Upper lobe of left lung (tissue), 6 donors: ENCODE data around the gene PDE4D. TPM values are rescaled to one million over a fixed set of nuclear protein-coding genes. Genes with fewer than 3 reads are reported as not detected.

Experiments used
- ATAC-seq, 2 donors: fragments of 200-7000 bp; cut with Tn5 transposase; one replicate each; pipeline ENCODE4 v1.9.1; 2022; ENCODE audit warnings: mild to moderate bottlenecking in 2 of 2, moderate library complexity in 2 of 2; ENCODE audit not compliant: low FRiP score in 2 of 2
- DNase-seq, 2 donors: peaks; one replicate each; pipeline ENCODE4 v3.0.0-alpha.2; 2019 to 2020
- H3K27ac ChIP-seq, 4 donors: fragments of 200-600 bp; sonication (generic); one replicate each; pipeline ENCODE4 v1.5.1; 2016 to 2019
- H3K27me3 ChIP-seq, 4 donors: fragments of 200-600 bp; sonication (generic); one replicate each; pipeline ENCODE4 v1.5.1; 2017 to 2019
- H3K36me3 ChIP-seq, 4 donors: fragments of 200-600 bp; sonication (generic); one replicate each; pipeline ENCODE4 v1.5.1; 2016 to 2019
- H3K4me1 ChIP-seq, 4 donors: fragments of 200-600 bp; sonication (generic); one replicate each; pipeline ENCODE4 v1.5.1; 2018 to 2019
- H3K4me3 ChIP-seq, 4 donors: fragments of 200-600 bp; sonication (generic); one replicate each; pipeline ENCODE4 v1.5.1; 2017 to 2019; ENCODE audit warnings: mild to moderate bottlenecking in 2 of 4, moderate library complexity in 1 of 4
- H3K9me3 ChIP-seq, 4 donors: fragments of 200-600 bp; sonication (generic); one replicate each; pipeline ENCODE4 v1.5.1; 2018 to 2019
- EP300 ChIP-seq, 4 donors: sonication (generic); formaldehyde crosslinking; IDR thresholded peaks; one replicate each; pipeline ENCODE4 v1.5.1; 2017; ENCODE audit warnings: antibody characterized with exemption in 4 of 4, control low read depth in 2 of 4
- POLR2A ChIP-seq, 4 donors: fragments of 450-650 bp; IDR thresholded peaks; one replicate each; pipeline ENCODE4 v1.5.1; 2016 to 2017; ENCODE audit warnings: antibody characterized with exemption in 4 of 4, mild to moderate bottlenecking in 2 of 4
- POLR2AphosphoS5 ChIP-seq, 2 donors: sonication (generic); formaldehyde crosslinking; IDR thresholded peaks; one replicate each; pipeline ENCODE4 v1.5.1; 2017; ENCODE audit warnings: antibody characterized with exemption in 2 of 2
- WGBS, 2 donors: methylation state at CpG; one replicate each; pipeline ENCODE4 v1.1.5; 2017 to 2018; 5-methylcytosine and 5-hydroxymethylcytosine counted together
- total RNA-seq, 6 donors: library from RNA; depleted of rRNA in 4 of 6; stranded (reverse); fragments of >200 nt in 4 of 6; gene quantifications; one replicate each; pipeline versions ENCODE4 v1.1.0 to v1.2.1, GENCODE V29; 2016 to 2021
- TF ChIP-seq, protein P1 (sequence below), 6 experiments: fragments of 450-650 bp in 4 of 6; fragments of 200-600 bp in 2 of 6; sonication (generic) in 2 of 6; IDR thresholded peaks; one replicate each; pipeline ENCODE4 v1.5.1; 2016 to 2019; ENCODE audit warnings: antibody characterized with exemption in 6 of 6
- donor health status: DM: no; HTN: no; CAD: no; lungs with moderate emphysema.
- donor health status: DM: no; HTN: yes; CAD: no; lungs with severe emphysema.

The PDE4D gene
- total RNA-seq, 6 donors from 2014 or later: 50.4 to 188 (median 84.0) TPM

- Histone ChIP-seq H3K4me1 (no peaks in the 10 kb centered on the region), H3K27ac (no peak overlapping the region), H3K9me3 (no peaks in the 10 kb centered on the region), H3K36me3 (no peaks in the 10 kb centered on the region), H3K4me3 (no peak overlapping the region), H3K27me3 (no peaks in the 10 kb centered on the region)
- 90% methylated on average over 5 of the region's 5 CpGs for WGBS, 2 donors
- no peak for ATAC-seq
- TF ChIP-seq, protein P1, sequence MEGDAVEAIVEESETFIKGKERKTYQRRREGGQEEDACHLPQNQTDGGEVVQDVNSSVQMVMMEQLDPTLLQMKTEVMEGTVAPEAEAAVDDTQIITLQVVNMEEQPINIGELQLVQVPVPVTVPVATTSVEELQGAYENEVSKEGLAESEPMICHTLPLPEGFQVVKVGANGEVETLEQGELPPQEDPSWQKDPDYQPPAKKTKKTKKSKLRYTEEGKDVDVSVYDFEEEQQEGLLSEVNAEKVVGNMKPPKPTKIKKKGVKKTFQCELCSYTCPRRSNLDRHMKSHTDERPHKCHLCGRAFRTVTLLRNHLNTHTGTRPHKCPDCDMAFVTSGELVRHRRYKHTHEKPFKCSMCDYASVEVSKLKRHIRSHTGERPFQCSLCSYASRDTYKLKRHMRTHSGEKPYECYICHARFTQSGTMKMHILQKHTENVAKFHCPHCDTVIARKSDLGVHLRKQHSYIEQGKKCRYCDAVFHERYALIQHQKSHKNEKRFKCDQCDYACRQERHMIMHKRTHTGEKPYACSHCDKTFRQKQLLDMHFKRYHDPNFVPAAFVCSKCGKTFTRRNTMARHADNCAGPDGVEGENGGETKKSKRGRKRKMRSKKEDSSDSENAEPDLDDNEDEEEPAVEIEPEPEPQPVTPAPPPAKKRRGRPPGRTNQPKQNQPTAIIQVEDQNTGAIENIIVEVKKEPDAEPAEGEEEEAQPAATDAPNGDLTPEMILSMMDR (IDR thresholded peaks at IDR 0.05): no peak
- TF ChIP-seq EP300 (IDR thresholded peaks at IDR 0.05): no peak
- no peak for TF ChIP-seq POLR2AphosphoS5 (IDR thresholded peaks at IDR 0.05)
- TF ChIP-seq POLR2A (IDR thresholded peaks at IDR 0.05): no peak
- no peak for DNase-seq
Measured at GRCh38 chr5:59856358-59856757, 37.2 kb downstream of the PDE4D start.

GRCh38 chr5:59850766-59851165 is 42.8 kb downstream of the PDE4D start:
- no peak for DNase-seq
- 98% methylated on average over 2 of the region's 2 CpGs for WGBS, 2 donors
- Histone ChIP-seq H3K27me3 (no peaks in the 10 kb centered on the region), H3K36me3 (no peaks in the 10 kb centered on the region), H3K4me3 (no peak overlapping the region), H3K9me3 (no peaks in the 10 kb centered on the region), H3K4me1 (no peaks in the 10 kb centered on the region), H3K27ac (no peak overlapping the region)
- no peak for ATAC-seq
- TF ChIP-seq EP300 (IDR thresholded peaks at IDR 0.05) (no peak), POLR2A (IDR thresholded peaks at IDR 0.05) (no peak), POLR2AphosphoS5 (IDR thresholded peaks at IDR 0.05) (no peak)
- TF ChIP-seq, protein P1 (IDR thresholded peaks at IDR 0.05): no peak

DNA sequence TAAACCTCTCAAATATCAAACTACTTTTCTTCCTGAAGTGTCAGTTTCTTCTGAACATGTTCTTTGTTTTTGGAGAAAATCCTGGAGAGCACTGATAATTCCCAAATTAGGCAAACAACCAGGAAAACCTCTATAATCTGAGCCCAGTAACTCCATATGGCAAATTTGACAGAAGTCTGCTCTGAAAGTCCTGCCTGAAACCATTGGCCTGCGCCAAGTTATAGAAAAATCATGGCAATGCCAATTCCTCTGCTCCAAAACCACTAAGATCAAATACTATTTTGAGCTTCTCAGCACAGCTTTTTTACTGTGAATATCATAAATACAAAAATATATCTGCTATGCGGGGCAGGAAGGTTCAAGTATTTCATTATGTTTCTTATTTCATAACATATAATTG is 45.9 kb downstream of the PDE4D start:
- TF ChIP-seq, protein P1 (IDR thresholded peaks at IDR 0.05): no peak
- TF ChIP-seq POLR2A (IDR thresholded peaks at IDR 0.05) (no peak), POLR2AphosphoS5 (IDR thresholded peaks at IDR 0.05) (no peak), EP300 (IDR thresholded peaks at IDR 0.05) (no peak)
- H3K27me3 ChIP-seq: no peaks in the 10 kb centered on the region
- DNase-seq: no peak
- no peak for ATAC-seq
- 73 to 91% methylated on average over 2 of the region's 2 CpGs for WGBS, 2 donors
- H3K4me3 ChIP-seq: no peak overlapping the region
- no peak overlapping the region for H3K27ac ChIP-seq
- no peaks in the 10 kb centered on the region for H3K9me3 ChIP-seq
- no peaks in the 10 kb centered on the region for H3K36me3 ChIP-seq
- H3K4me1 ChIP-seq: no peaks in the 10 kb centered on the region

- no peak for TF ChIP-seq POLR2A (IDR thresholded peaks at IDR 0.05)
- TF ChIP-seq EP300 (IDR thresholded peaks at IDR 0.05): no peak
- TF ChIP-seq POLR2AphosphoS5 (IDR thresholded peaks at IDR 0.05): no peak
- TF ChIP-seq, protein P1 (IDR thresholded peaks at IDR 0.05): no peak
- WGBS, 2 donors: 97 to 98% methylated on average over 2 of the region's 2 CpGs
- no peak overlapping the region for H3K27ac ChIP-seq
Measured at GRCh38 chr5:59845730-59846129, 47.8 kb downstream of the PDE4D start.

DNA sequence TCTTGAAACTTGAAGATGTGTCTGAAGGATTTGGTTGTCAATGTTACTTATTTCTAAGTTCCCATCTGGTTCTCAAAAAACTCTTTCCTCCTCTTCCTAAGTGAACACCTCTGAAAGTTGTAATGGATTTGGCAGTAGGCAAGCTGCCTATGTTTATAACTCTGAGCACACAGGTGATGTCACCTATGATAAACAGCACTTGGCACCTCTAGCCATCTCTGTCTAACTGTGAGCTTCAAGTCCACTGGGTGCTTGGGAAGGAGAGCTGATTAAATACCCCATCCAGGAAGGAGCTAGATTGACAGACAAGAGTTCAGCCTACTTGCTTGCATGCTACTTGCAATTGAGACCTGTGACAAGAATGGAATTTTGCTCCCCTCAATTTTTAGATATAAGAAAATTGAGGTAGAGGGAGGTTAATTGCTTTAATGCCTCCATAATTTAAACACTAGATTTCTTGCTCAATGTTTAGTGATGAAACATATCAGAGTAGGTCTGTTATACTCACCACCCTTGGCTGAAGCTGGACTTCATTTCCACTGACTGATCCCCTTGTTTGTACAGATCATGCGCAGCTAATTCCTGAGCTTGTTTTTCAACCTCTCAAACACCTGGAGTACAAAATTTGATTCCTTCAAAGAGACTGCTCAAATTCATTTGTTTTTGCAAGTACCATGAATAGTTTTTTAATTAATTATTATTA is 49.9 kb downstream of the PDE4D start:
- H3K27ac ChIP-seq: no peak overlapping the region
- DNase-seq: no peak
- no peaks in the 10 kb centered on the region for H3K9me3 ChIP-seq
- ATAC-seq: no peak
- no peaks in the 10 kb centered on the region for H3K27me3 ChIP-seq
- TF ChIP-seq POLR2A (IDR thresholded peaks at IDR 0.05) (no peak), POLR2AphosphoS5 (IDR thresholded peaks at IDR 0.05) (no peak), EP300 (IDR thresholded peaks at IDR 0.05) (no peak)
- TF ChIP-seq, protein P1 (IDR thresholded peaks at IDR 0.05): no peak
- no peaks in the 10 kb centered on the region for H3K4me1 ChIP-seq
- WGBS, 2 donors: 94 to 100% methylated on average over 1 of the region's 1 CpG
- H3K4me3 ChIP-seq: no peak overlapping the region
- no peaks in the 10 kb centered on the region for H3K36me3 ChIP-seq

More at GRCh38 chr5:59845730-59846129, 47.8 kb downstream of the PDE4D start:
- ATAC-seq (no peak), DNase-seq (no peak)
- no peak overlapping the region for H3K4me3 ChIP-seq
- H3K27me3 ChIP-seq: no peaks in the 10 kb centered on the region
- no peaks in the 10 kb centered on the region for H3K9me3 ChIP-seq
- no peaks in the 10 kb centered on the region for H3K36me3 ChIP-seq
- H3K4me1 ChIP-seq: no peaks in the 10 kb centered on the region
